Measurements from ENCODE around the gene RBBP8. TPM values are rescaled to one million over a fixed set of nuclear protein-coding genes. Genes with fewer than 3 reads are reported as not detected.

The RBBP8 gene
- total RNA-seq, 1 experiment from 2014 or later = 17.2 TPM

- DNase-seq (ENCODE audit: low spot score) = no peak
These were observed 126.7 kb downstream of the RBBP8 start for GRCh38 chr18:23059541-23060465.

DNA sequence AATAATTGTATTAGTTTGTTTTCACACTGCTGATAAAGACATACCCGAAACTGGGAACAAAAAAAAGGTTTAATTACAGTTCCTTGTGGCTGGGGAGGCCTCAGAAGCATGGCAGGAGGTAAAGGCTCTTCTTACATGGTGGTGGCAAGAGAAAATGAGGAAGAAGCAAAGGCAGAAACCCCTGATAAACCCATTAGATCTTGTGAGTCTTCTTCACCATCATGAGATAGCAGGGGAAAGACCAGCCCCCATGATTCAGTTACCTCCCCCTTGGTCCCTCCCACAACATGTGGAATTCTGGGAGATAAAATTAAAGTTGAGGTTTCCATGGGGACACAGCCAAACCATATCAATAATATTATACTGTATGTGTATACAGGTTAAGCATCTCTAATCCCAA is 128.9 kb downstream of the RBBP8 start:
- DNase-seq (ENCODE audit: low spot score) = no peak

DNA sequence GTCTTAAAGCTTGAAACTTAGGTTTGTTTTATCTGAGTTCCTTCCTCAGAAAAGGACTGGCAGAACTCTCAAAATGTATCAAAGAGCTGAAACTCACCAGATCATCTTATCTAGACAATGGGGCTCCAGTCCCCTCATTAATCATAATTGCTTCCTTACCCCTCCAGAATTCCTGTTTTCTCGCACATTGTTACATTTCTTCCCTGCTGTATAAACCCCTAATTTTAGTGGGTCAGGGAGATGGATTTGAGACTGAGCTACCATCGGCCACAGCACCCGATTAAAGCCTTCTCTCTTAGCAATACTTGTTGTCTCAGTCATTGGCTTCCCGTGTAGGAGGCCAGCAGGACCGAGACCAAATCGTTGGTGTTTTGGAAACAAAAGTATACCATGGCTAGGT is 130.4 kb downstream of the RBBP8 start:
- DNase-seq (ENCODE audit: low spot score) = no peak

DNA sequence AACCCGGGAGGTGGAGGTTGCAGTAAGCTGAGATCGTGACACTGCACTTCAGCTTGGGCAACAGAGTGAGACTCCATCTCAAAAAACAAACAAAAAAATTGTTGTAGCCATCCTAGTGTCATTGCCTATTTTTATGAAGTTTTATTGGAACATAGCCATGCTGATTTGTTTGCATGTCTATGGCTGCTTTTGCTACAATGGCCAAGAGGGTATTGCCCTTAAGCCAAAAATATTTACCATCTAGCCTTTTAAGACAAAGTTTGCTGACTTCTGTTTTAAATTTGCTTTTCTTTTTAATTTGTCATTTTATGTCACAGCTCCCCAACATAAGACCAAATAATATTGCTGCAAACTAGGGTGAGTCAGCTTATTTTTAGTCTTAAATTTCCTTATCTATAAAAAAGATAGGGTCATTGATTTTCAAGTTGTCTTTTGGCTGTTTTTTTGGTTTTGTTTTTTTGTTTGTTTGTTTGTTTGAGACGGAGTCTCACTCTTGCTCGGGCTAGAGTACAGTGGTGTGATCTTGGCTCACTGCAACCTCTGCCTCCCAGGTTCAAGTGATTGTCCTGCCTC is 132.2 kb downstream of the RBBP8 start:
- DNase-seq (ENCODE audit: low spot score) = no peak

- DNase-seq (ENCODE audit: low spot score) = no peak
These were observed 132.9 kb downstream of the RBBP8 start for GRCh38 chr18:23066060-23066459.

GRCh38 chr18:23066504-23067039 is 133.4 kb downstream of the RBBP8 start:
- no peak for DNase-seq (ENCODE audit: low spot score)

GRCh38 chr18:23067236-23067635 is 134.1 kb downstream of the RBBP8 start:
- peak; percentile 14 for DNase-seq (ENCODE audit: low spot score)

GRCh38 chr18:23068011-23068410 is 134.9 kb downstream of the RBBP8 start:
- no peak for DNase-seq (ENCODE audit: low spot score)

GRCh38 chr18:23068570-23069310 is 135.6 kb downstream of the RBBP8 start:
- no peak for DNase-seq (ENCODE audit: low spot score)

DNA sequence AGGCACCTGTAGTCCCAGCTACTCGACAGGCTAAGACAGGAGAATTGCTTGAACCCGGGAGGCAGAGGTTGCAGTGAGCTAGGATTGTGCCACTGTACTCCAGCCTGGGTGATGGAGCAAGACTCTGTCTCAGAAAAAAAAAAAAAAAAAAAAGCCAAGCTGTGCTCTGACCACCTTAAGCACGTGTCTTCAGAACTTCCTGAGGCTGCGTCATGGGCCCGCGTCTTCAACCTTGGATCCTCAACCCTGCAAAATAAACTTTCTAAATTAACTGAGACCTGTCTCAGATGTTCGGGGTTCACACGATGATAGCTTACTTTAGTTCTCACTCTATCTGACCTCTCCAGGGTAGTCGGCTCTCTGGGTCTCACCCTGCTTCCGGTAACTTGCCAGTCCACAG is 136.4 kb downstream of the RBBP8 start:
- no peak for DNase-seq (ENCODE audit: low spot score)

GRCh38 chr18:23069898-23070297 is 136.8 kb downstream of the RBBP8 start:
- no peak for DNase-seq (ENCODE audit: low spot score)

DNA sequence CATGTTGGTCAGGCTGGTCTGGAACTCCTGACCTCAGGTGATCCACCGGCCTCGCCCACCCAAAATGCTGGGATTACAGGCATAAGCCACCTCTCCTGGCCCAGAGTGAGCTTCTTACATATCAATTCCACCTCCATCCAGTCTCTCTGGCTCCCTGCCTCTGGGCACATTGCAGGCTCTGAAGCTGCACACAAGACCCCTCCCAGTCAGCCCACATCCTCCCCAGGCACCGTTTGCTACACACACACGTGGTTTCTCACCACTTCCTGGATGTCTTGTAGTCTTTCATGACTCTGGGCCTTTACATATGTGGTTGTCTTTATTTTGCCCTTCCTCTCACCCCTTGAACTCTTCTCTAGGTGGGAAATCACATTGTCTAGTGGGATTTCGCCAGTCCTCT is 138.2 kb downstream of the RBBP8 start:
- DNase-seq (ENCODE audit: low spot score) = no peak

- no peak for DNase-seq (ENCODE audit: low spot score)
These were observed 139.0 kb downstream of the RBBP8 start for GRCh38 chr18:23072079-23072478.

DNA sequence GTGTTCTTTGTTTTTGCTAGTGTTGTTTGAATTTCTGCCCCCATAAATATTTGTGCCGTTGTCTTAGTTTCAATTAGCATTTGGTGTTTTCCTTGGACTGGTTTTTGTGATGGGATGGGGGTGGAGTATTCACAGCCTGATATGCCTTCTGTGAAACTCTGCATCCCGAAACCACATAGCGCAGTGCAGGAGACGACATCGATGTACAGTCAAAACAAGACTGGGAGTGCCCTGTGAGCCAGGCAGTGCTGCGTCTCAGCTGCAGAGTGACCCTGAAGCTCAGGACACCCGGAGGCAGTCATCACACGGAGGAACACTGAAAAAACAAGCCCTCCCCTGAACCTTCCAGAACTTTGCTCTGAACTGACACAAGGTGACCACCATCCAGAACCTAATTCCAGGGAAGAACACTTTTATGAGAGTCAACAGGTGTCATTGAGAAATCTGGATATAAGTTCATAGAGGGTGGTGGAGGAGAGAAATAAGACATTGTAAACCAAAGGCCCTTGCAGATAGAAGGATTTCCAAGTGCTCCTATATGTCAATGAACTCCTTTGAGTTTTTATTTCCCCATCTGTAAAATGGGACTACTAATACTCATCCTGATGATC is 141.0 kb downstream of the RBBP8 start:
- DNase-seq (ENCODE audit: low spot score) = no peak

Small RNA genes within 50 kb of the gene (small RNA-seq; reads per million reads assigned to genes)
- not detected for gene RF00019
- not detected for gene RN7SL745P

Other genes with a start within 250 kb of the RBBP8 start
- gene CABLES1, start 202.2 kb downstream of the RBBP8 start, total RNA-seq (2014; rRNA removed; shearing (Covaris generic)) = 37.0 and 45.9 TPM in 2 replicates

All from HT-29 (cell line).